K562 (cell line): ENCODE results near the gene PALLD. TPM values are rescaled to one million over a fixed set of nuclear protein-coding genes. Genes with fewer than 3 reads are reported as not detected.

ENCODE experiments used
- ATAC-seq: fragments of 200-7000 bp; cut with Tn5 transposase; 3 replicates; pipeline ENCODE4 v1.9.1; 2020; ENCODE audit warnings: moderate library complexity
- BruUV-seq: library from RNA; stranded (reverse); fragments of 400-500 nt; replicated peaks from 2 replicates; lab custom pipeline; 2021; lab: Mats Ljungman, UMichigan
- CTCF ChIA-PET: fragments of 300-600 bp; formaldehyde crosslinking; extraction: SDS; loops from one replicate; lab custom pipeline; 2021; ENCODE audit warnings: low intra/inter-chr PET ratio; lab: Yijun Ruan, JAX
- POLR2A ChIA-PET: fragments of 300-600, 350-650 bp; sonication (Branson Sonifier 250); formaldehyde crosslinking; extraction: SDS; loops from one replicate; lab custom pipeline; 2021; ENCODE audit warnings: antibody characterized with exemption, inconsistent platforms; lab: Yijun Ruan, JAX
- DNase-seq, 4 experiments: peaks; one replicate each; pipeline versions ENCODE4 v3.0.0 to v3.0.0-alpha.2; 2011 to 2018; ENCODE audit warnings: low spot score in 3 of 4, mixed read lengths in 3 of 4; ENCODE audit errors: extremely low read depth in 1 of 4
- FAIRE-seq: peaks from 2 replicates; lab custom pipeline; 2011; peaks lifted over from hg19 to GRCh38; lab: Jason Lieb, UNC
- H2AFZ ChIP-seq: 2 replicates; pipeline ENCODE4 v1.6.0; 2011; ENCODE audit warnings: low read depth, low read length, control low read depth, inconsistent platforms
- H3K27ac ChIP-seq: fragments of 200-600 bp; 3 replicates; pipeline ENCODE4 v1.8.0; 2011; ENCODE audit warnings: low read depth, mild to moderate bottlenecking, control low read depth, inconsistent platforms, low read length, moderate library complexity, mixed read lengths; ENCODE audit errors: extremely low read depth
- H3K27me3 ChIP-seq, 2 experiments: fragments of 300-600 bp in 1 of 2; 2 replicates in 1 of 2; 3 replicates in 1 of 2; pipeline versions ENCODE4 v1.6.0 to v1.8.0; 2011; ENCODE audit warnings: inconsistent platforms in 2 of 2, low read length in 2 of 2, mild to moderate bottlenecking in 1 of 2, mixed read lengths in 1 of 2, moderate library complexity in 1 of 2; ENCODE audit not compliant: control insufficient read depth in 2 of 2, insufficient read depth in 2 of 2
- H3K36me3 ChIP-seq: fragments of 300-600 bp; 3 replicates; pipeline ENCODE4 v1.8.0; 2011; ENCODE audit warnings: mild to moderate bottlenecking, low read length, inconsistent platforms; ENCODE audit not compliant: control insufficient read depth, insufficient read depth
- H3K4me1 ChIP-seq, 2 experiments: fragments of 200-600 bp in 1 of 2; replicated peaks in 1 of 2; 2 replicates in 1 of 2; 3 replicates in 1 of 2; pipeline versions ENCODE4 v1.5.1 to v1.8.0; 2011; ENCODE audit warnings: inconsistent platforms in 2 of 2, low read length in 2 of 2, mild to moderate bottlenecking in 1 of 2, mixed read lengths in 1 of 2, moderate library complexity in 1 of 2; ENCODE audit not compliant: control insufficient read depth in 2 of 2, insufficient read depth in 2 of 2
- H3K4me2 ChIP-seq: 2 replicates; pipeline ENCODE4 v1.6.1; 2011; ENCODE audit warnings: low read length, control low read depth, inconsistent platforms, mixed read lengths; ENCODE audit not compliant: insufficient read depth
- H3K4me3 ChIP-seq: fragments of 200-600 bp; sonication (generic), shearing (Covaris generic); 2 replicates; pipeline ENCODE4 v1.5.1; 2016; ENCODE audit warnings: control low read depth, inconsistent platforms
- H3K79me2 ChIP-seq: fragments of 200-600 bp; 3 replicates; pipeline ENCODE4 v1.8.0; 2011; ENCODE audit warnings: low read length, inconsistent platforms; ENCODE audit not compliant: control insufficient read depth, insufficient read depth
- H3K9ac ChIP-seq, 2 experiments: 2 replicates each; pipeline versions ENCODE4 v1.6.0 to v1.6.1; 2011; ENCODE audit warnings: low read depth in 2 of 2, low read length in 2 of 2, control low read depth in 1 of 2, inconsistent platforms in 1 of 2, mild to moderate bottlenecking in 1 of 2, mixed read lengths in 1 of 2; ENCODE audit not compliant: insufficient read depth in 1 of 2
- H3K9me1 ChIP-seq: one replicate; pipeline ENCODE4 v1.6.0; 2011; ENCODE audit warnings: inconsistent platforms, mild to moderate bottlenecking, low read length, moderate library complexity; ENCODE audit not compliant: control insufficient read depth, insufficient read depth
- H3K9me3 ChIP-seq: replicated peaks from 2 replicates; pipeline ENCODE4 v1.5.1; 2011; ENCODE audit warnings: low read depth, low read length, inconsistent platforms; ENCODE audit not compliant: control insufficient read depth, insufficient read depth
- H4K20me1 ChIP-seq: replicated peaks from 2 replicates; pipeline ENCODE4 v1.6.1; 2011; ENCODE audit warnings: low read length, inconsistent platforms, mixed read lengths; ENCODE audit not compliant: control insufficient read depth, insufficient read depth
- ELF1 ChIP-seq: fragments of 200-800 bp; sonication (Bioruptor generic); IDR thresholded peaks from 2 replicates; pipeline ENCODE4 v1.6.1; 2016; ENCODE audit warnings: missing genetic modification characterization, missing compliant biosample characterization
- GTF2A2 ChIP-seq: IDR thresholded peaks from 2 replicates; pipeline ENCODE4 v1.6.1; 2016; ENCODE audit warnings: mild to moderate bottlenecking, missing genetic modification characterization, missing compliant biosample characterization
- NR3C1 ChIP-seq: sonication (generic); formaldehyde crosslinking; IDR thresholded peaks from 2 replicates; pipeline ENCODE4 v1.8.1; 2022; ENCODE audit warnings: missing genetic modification reagents
- PHB2 ChIP-seq: fragments of 450-650 bp; IDR thresholded peaks from 2 replicates; pipeline ENCODE4 v1.6.1; 2017; ENCODE audit warnings: low read depth
- RAD51 ChIP-seq: fragments of 450-650 bp; IDR thresholded peaks from 2 replicates; pipeline ENCODE4 v1.7.1; 2016; ENCODE audit warnings: low read depth, mild to moderate bottlenecking, borderline replicate concordance
- RHOXF2B ChIP-seq: fragments of 250-450 bp; sonication (Bioruptor Pico); conservative IDR thresholded peaks from 2 replicates; pipeline ENCODE4 v1.5.1; 2021
- TCF7 ChIP-seq: sonication (generic); IDR thresholded peaks from 2 replicates; pipeline ENCODE4 v1.6.1; 2016; ENCODE audit warnings: antibody characterized with exemption, borderline replicate concordance
- ZBTB2 ChIP-seq: fragments of 450-650 bp; IDR thresholded peaks from 2 replicates; pipeline ENCODE4 v1.6.1; 2016; ENCODE audit warnings: antibody characterized with exemption
- ZBTB9 ChIP-seq: fragments of 450-650 bp; formaldehyde crosslinking; IDR thresholded peaks from 2 replicates; pipeline ENCODE4 v1.4.0; 2020; ENCODE audit warnings: mild to moderate bottlenecking, moderate library complexity
- WGBS: fragments of 100-300 bp; shearing (Covaris generic); methylation state at CpG from one replicate; pipeline ENCODE4 v1.1.6; 2016; ENCODE audit warnings: low coverage, mixed read lengths; ENCODE audit not compliant: insufficient coverage; ENCODE audit errors: missing lambda C conversion rate; 5-methylcytosine and 5-hydroxymethylcytosine counted together
- in situ Hi-C: fragments of 300-500 bp; cut with MboI; formaldehyde crosslinking; loops from 4 replicates; pipeline ENCODE4 v1.15.0; 2018; ENCODE audit warnings: inconsistent platforms, mixed read lengths
- intact Hi-C: fragments of 100-400 bp; cut with micrococcal nuclease; formaldehyde crosslinking; loops from 2 replicates; pipeline ENCODE4 v1.14.2; 2022
- polyA plus RNA-seq, 8 experiments: library from polyadenylated mRNA; depleted of rRNA in 4 of 8; stranded (reverse) in 5 of 8; unstranded in 3 of 8; fragments of >200 nt; fragmentation: Nextera tagmentation in 2 of 8; fragmentation: Illumina TruSeq in 1 of 8; extraction: Ambion mirVana in 2 of 8; extraction: Trizol in 1 of 8; gene quantifications; 2 replicates each; pipeline versions ENCODE4 v1.2.1 to v1.2.3, GENCODE V29; 2011 to 2014; ENCODE audit warnings: inconsistent platforms in 1 of 8, missing spikeins in 1 of 8
- total RNA-seq, 7 experiments: library from RNA; depleted of rRNA in 6 of 7; stranded (reverse); fragments of >200 nt in 6 of 7; fragmentation: Illumina TruSeq in 2 of 7; extraction: Trizol in 2 of 7; gene quantifications; 2 replicates each; pipeline versions ENCODE4 v1.2.1 to v1.2.3, GENCODE V29; 2011 to 2021; ENCODE audit warnings: low replicate concordance in 1 of 7

The PALLD gene
- total and polyA plus RNA-seq, 9 of the 15 experiments (the other 6 are each of a cell fraction or from before 2014, with no cell fraction given): 0.01 to 0.35 (median 0.06) TPM; not detected in 3

GRCh38 chr4:168711197-168712140 is 214.6 kb downstream of the PALLD start:
- no peak overlapping the region for H3K4me3 ChIP-seq
- no peaks in the 10 kb centered on the region for H3K36me3 ChIP-seq
- H3K9me1 ChIP-seq: no peaks in the 10 kb centered on the region
- in situ Hi-C loops: no loop called here
- CTCF ChIA-PET: no interaction called here
- POLR2A ChIA-PET: no interaction called here
- no peaks in the 10 kb centered on the region for H3K79me2 ChIP-seq
- no peak for ATAC-seq
- H3K4me1 ChIP-seq: no peaks in the 10 kb centered on the region
- TF ChIP-seq NR3C1 (no peak), ELF1 (tag) (no peak), RAD51 (no peak), ZBTB9 (no peak), RHOXF2B (no peak), TCF7 (no peak), GTF2A2 (tag) (no peak), PHB2 (no peak), ZBTB2 (no peak)
- no peak overlapping the region for H3K9ac ChIP-seq
- H3K27me3 ChIP-seq: no peaks in the 10 kb centered on the region
- intact Hi-C loops: loop anchor here (2.0 kb wide), 1 partner anchor 203 kb away; no protein-coding TSS in a partner anchor
- no peaks in the 10 kb centered on the region for H4K20me1 ChIP-seq
- under 1% methylated on average over 11 of the region's 11 CpGs for WGBS
- no TSS peak for BruUV-seq
- H2AFZ ChIP-seq: no peak overlapping the region
- no peak for DNase-seq
- H3K4me2 ChIP-seq: no peak overlapping the region
- no peaks in the 10 kb centered on the region for H3K9me3 ChIP-seq
- FAIRE-seq: no peak
- H3K27ac ChIP-seq: no peak overlapping the region
